ENCODE data around the gene PIP4P1.

PIP4P1 gene

GRCh38 chr14:20434701-20435581 lies 26.3 kb downstream of the PIP4P1 start:
- H3K4me1 ChIP-seq (ENCODE audit: control insufficient read depth in 2 of 2, insufficient read depth in 1 of 2, low read depth in 1 of 2, low read length in 2 of 2) = no peaks in the 10 kb centered on the region
- no peak overlapping the region for H4K8ac ChIP-seq (ENCODE audit: low read depth, low read length)
- no peak overlapping the region for H2AK5ac ChIP-seq (ENCODE audit: low read depth, low read length)
- H3K9me3 ChIP-seq (replicated peaks in 1 of 2; ENCODE audit: control insufficient read depth in 2 of 2, insufficient read depth in 1 of 2, low read depth in 1 of 2, low read length in 2 of 2) = no peaks in the 10 kb centered on the region
- H3K23ac ChIP-seq (ENCODE audit: low read depth, low read length, poor library complexity) = no peak overlapping the region
- peak overlapping the region; percentile 89 for H2AFZ ChIP-seq (ENCODE audit: low read length)
- H3K14ac ChIP-seq (ENCODE audit: low read length) = no peak overlapping the region
- peak overlapping the region; percentile 24 for H3K4me2 ChIP-seq (ENCODE audit: insufficient read depth, low read length, poor library complexity, severe bottlenecking)
- no peak overlapping the region for H2BK5ac ChIP-seq (ENCODE audit: low read length)
- H3K36me3 ChIP-seq (replicated peaks in 1 of 2; ENCODE audit: control insufficient read depth in 2 of 2, insufficient read depth in 2 of 2, low read length in 2 of 2) = no peaks in the 10 kb centered on the region
- no peaks in the 10 kb centered on the region for H3K79me1 ChIP-seq (ENCODE audit: low read depth, low read length)
- peaks cover 0 to 53% (median 10%) of the 10 kb centered on the region in 3 experiments for H3K27me3 ChIP-seq (ENCODE audit: control insufficient read depth in 3 of 3, insufficient read depth in 3 of 3, low read depth in 1 of 3, low read length in 3 of 3)
- H3K27ac ChIP-seq (replicated peaks; ENCODE audit: low read length) = no peak overlapping the region
- WGBS, 2 donors (ENCODE audit: extremely low coverage in 2 of 2, insufficient read length in 2 of 2, insufficient replicate concordance in 1 of 2) = no CpG with 5 or more reads among the region's 44 CpGs
- H3K4me3 ChIP-seq (ENCODE audit: low read length in 2 of 2) = peak overlapping the region in 1 of 2 donors; percentile 44
- H2BK15ac ChIP-seq (ENCODE audit: low read length) = peak overlapping the region; percentile 31
- DNase-seq (ENCODE audit: low spot score) = no peak
- H3K18ac ChIP-seq (ENCODE audit: low read length) = peak overlapping the region; percentile 72
- no peak overlapping the region for H2BK12ac ChIP-seq (ENCODE audit: low read length)
- no peak overlapping the region for H2BK120ac ChIP-seq (ENCODE audit: low read depth, low read length)
- no peak overlapping the region for H4K91ac ChIP-seq (ENCODE audit: low read depth, low read length, poor library complexity)
- no peak overlapping the region for H3K9ac ChIP-seq (ENCODE audit: low read depth, low read length, poor library complexity)
- H3K4ac ChIP-seq (ENCODE audit: low read length) = no peak overlapping the region

GRCh38 chr14:20429801-20430669 lies 31.2 kb downstream of the PIP4P1 start:
- Histone ChIP-seq H4K8ac (ENCODE audit: low read depth, low read length) (no peak overlapping the region), H2AK5ac (ENCODE audit: low read depth, low read length) (peak overlapping the region; percentile 6), H3K14ac (ENCODE audit: low read length) (peak overlapping the region; percentile 87), H2BK120ac (ENCODE audit: low read depth, low read length) (peak overlapping the region; percentile 85), H3K9ac (ENCODE audit: low read depth, low read length, poor library complexity) (peak overlapping the region; percentile 34), H2BK5ac (ENCODE audit: low read length) (no peak overlapping the region), H3K36me3 (replicated peaks in 1 of 2; ENCODE audit: control insufficient read depth in 2 of 2, insufficient read depth in 2 of 2, low read length in 2 of 2) (no peaks in the 10 kb centered on the region), H3K4me1 (ENCODE audit: control insufficient read depth in 2 of 2, insufficient read depth in 1 of 2, low read depth in 1 of 2, low read length in 2 of 2) (peaks cover 0 to 3% of the 10 kb centered on the region in 2 donors), H3K23ac (ENCODE audit: low read depth, low read length, poor library complexity) (no peak overlapping the region), H3K18ac (ENCODE audit: low read length) (peak overlapping the region; percentile 46), H3K79me1 (ENCODE audit: low read depth, low read length) (no peaks in the 10 kb centered on the region), H3K4me2 (ENCODE audit: insufficient read depth, low read length, poor library complexity, severe bottlenecking) (no peak overlapping the region), H2BK12ac (ENCODE audit: low read length) (peak overlapping the region; percentile 77), H3K27ac (replicated peaks; ENCODE audit: low read length) (no peak overlapping the region), H2BK15ac (ENCODE audit: low read length) (peak overlapping the region; percentile 95), H3K27me3 (ENCODE audit: control insufficient read depth in 3 of 3, insufficient read depth in 3 of 3, low read depth in 1 of 3, low read length in 3 of 3) (peaks cover 0 to 21% (median 2%) of the 10 kb centered on the region in 3 experiments), H3K4ac (ENCODE audit: low read length) (no peak overlapping the region), H3K4me3 (ENCODE audit: low read length in 2 of 2) (no peak overlapping the region), H2AFZ (ENCODE audit: low read length) (no peak overlapping the region), H4K91ac (ENCODE audit: low read depth, low read length, poor library complexity) (no peak overlapping the region), H3K9me3 (replicated peaks in 1 of 2; ENCODE audit: control insufficient read depth in 2 of 2, insufficient read depth in 1 of 2, low read depth in 1 of 2, low read length in 2 of 2) (no peaks in the 10 kb centered on the region)
- no CpG with 5 or more reads among the region's 30 CpGs for WGBS, 2 donors (ENCODE audit: extremely low coverage in 2 of 2, insufficient read length in 2 of 2, insufficient replicate concordance in 1 of 2)
- no peak for DNase-seq (ENCODE audit: low spot score)

- WGBS, 2 donors (ENCODE audit: extremely low coverage in 2 of 2, insufficient read length in 2 of 2, insufficient replicate concordance in 1 of 2) = no CpG with 5 or more reads among the region's 5 CpGs
- no peaks in the 10 kb centered on the region for H3K9me3 ChIP-seq (replicated peaks in 1 of 2; ENCODE audit: control insufficient read depth in 2 of 2, insufficient read depth in 1 of 2, low read depth in 1 of 2, low read length in 2 of 2)
- H3K36me3 ChIP-seq (replicated peaks in 1 of 2; ENCODE audit: control insufficient read depth in 2 of 2, insufficient read depth in 2 of 2, low read length in 2 of 2) = no peaks in the 10 kb centered on the region
- no peak overlapping the region for H3K14ac ChIP-seq (ENCODE audit: low read length)
- no peak overlapping the region for H2BK12ac ChIP-seq (ENCODE audit: low read length)
- H2BK15ac ChIP-seq (ENCODE audit: low read length) = no peak overlapping the region
- no peak overlapping the region for H2BK120ac ChIP-seq (ENCODE audit: low read depth, low read length)
- H3K27ac ChIP-seq (replicated peaks; ENCODE audit: low read length) = no peak overlapping the region
- H3K18ac ChIP-seq (ENCODE audit: low read length) = no peak overlapping the region
- H3K4me2 ChIP-seq (ENCODE audit: insufficient read depth, low read length, poor library complexity, severe bottlenecking) = no peak overlapping the region
- H2AFZ ChIP-seq (ENCODE audit: low read length) = no peak overlapping the region
- no peak overlapping the region for H3K4me3 ChIP-seq (ENCODE audit: low read length in 2 of 2)
- H3K9ac ChIP-seq (ENCODE audit: low read depth, low read length, poor library complexity) = no peak overlapping the region
- no peak overlapping the region for H2AK5ac ChIP-seq (ENCODE audit: low read depth, low read length)
- DNase-seq (ENCODE audit: low spot score) = no peak
- no peak overlapping the region for H4K8ac ChIP-seq (ENCODE audit: low read depth, low read length)
- no peaks in the 10 kb centered on the region for H3K79me1 ChIP-seq (ENCODE audit: low read depth, low read length)
- peaks cover 0 to 3% of the 10 kb centered on the region in 2 donors for H3K4me1 ChIP-seq (ENCODE audit: control insufficient read depth in 2 of 2, insufficient read depth in 1 of 2, low read depth in 1 of 2, low read length in 2 of 2)
- no peak overlapping the region for H3K23ac ChIP-seq (ENCODE audit: low read depth, low read length, poor library complexity)
- no peak overlapping the region for H2BK5ac ChIP-seq (ENCODE audit: low read length)
- H3K27me3 ChIP-seq (ENCODE audit: control insufficient read depth in 3 of 3, insufficient read depth in 3 of 3, low read depth in 1 of 3, low read length in 3 of 3) = peaks cover 0 to 11% (median 0%) of the 10 kb centered on the region in 3 experiments
- no peak overlapping the region for H4K91ac ChIP-seq (ENCODE audit: low read depth, low read length, poor library complexity)
- H3K4ac ChIP-seq (ENCODE audit: low read length) = no peak overlapping the region
Observed at GRCh38 chr14:20428802-20429201, 32.4 kb downstream of the PIP4P1 start.

GRCh38 chr14:20428010-20428365 lies 33.2 kb downstream of the PIP4P1 start:
- Histone ChIP-seq H3K27ac (replicated peaks; ENCODE audit: low read length) (no peak overlapping the region), H3K4ac (ENCODE audit: low read length) (no peak overlapping the region), H3K79me1 (ENCODE audit: low read depth, low read length) (no peaks in the 10 kb centered on the region), H3K23ac (ENCODE audit: low read depth, low read length, poor library complexity) (no peak overlapping the region), H2BK120ac (ENCODE audit: low read depth, low read length) (no peak overlapping the region), H3K27me3 (ENCODE audit: control insufficient read depth in 3 of 3, insufficient read depth in 3 of 3, low read depth in 1 of 3, low read length in 3 of 3) (peaks cover 0 to 6% (median 0%) of the 10 kb centered on the region in 3 experiments), H2BK12ac (ENCODE audit: low read length) (no peak overlapping the region), H2BK5ac (ENCODE audit: low read length) (no peak overlapping the region), H3K4me3 (ENCODE audit: low read length in 2 of 2) (no peak overlapping the region), H4K8ac (ENCODE audit: low read depth, low read length) (no peak overlapping the region), H3K9me3 (replicated peaks in 1 of 2; ENCODE audit: control insufficient read depth in 2 of 2, insufficient read depth in 1 of 2, low read depth in 1 of 2, low read length in 2 of 2) (no peaks in the 10 kb centered on the region), H3K9ac (ENCODE audit: low read depth, low read length, poor library complexity) (no peak overlapping the region), H2BK15ac (ENCODE audit: low read length) (no peak overlapping the region), H2AFZ (ENCODE audit: low read length) (peak overlapping the region; percentile 35), H3K18ac (ENCODE audit: low read length) (no peak overlapping the region), H3K4me1 (ENCODE audit: control insufficient read depth in 2 of 2, insufficient read depth in 1 of 2, low read depth in 1 of 2, low read length in 2 of 2) (peaks cover 0 to 3% of the 10 kb centered on the region in 2 donors), H2AK5ac (ENCODE audit: low read depth, low read length) (no peak overlapping the region), H3K14ac (ENCODE audit: low read length) (no peak overlapping the region), H3K36me3 (replicated peaks in 1 of 2; ENCODE audit: control insufficient read depth in 2 of 2, insufficient read depth in 2 of 2, low read length in 2 of 2) (no peaks in the 10 kb centered on the region), H3K4me2 (ENCODE audit: insufficient read depth, low read length, poor library complexity, severe bottlenecking) (no peak overlapping the region), H4K91ac (ENCODE audit: low read depth, low read length, poor library complexity) (no peak overlapping the region)
- WGBS, 2 donors (ENCODE audit: extremely low coverage in 2 of 2, insufficient read length in 2 of 2, insufficient replicate concordance in 1 of 2) = no CpG with 5 or more reads among the region's 5 CpGs
- no peak for DNase-seq (ENCODE audit: low spot score)
